ENCODE results near the gene CCDC157. TPM values are rescaled to one million over a fixed set of nuclear protein-coding genes. Genes with fewer than 3 reads are reported as not detected.

Gene CCDC157
- total RNA-seq, 1 donor from 2014 or later, result 4.7 TPM

DNA sequence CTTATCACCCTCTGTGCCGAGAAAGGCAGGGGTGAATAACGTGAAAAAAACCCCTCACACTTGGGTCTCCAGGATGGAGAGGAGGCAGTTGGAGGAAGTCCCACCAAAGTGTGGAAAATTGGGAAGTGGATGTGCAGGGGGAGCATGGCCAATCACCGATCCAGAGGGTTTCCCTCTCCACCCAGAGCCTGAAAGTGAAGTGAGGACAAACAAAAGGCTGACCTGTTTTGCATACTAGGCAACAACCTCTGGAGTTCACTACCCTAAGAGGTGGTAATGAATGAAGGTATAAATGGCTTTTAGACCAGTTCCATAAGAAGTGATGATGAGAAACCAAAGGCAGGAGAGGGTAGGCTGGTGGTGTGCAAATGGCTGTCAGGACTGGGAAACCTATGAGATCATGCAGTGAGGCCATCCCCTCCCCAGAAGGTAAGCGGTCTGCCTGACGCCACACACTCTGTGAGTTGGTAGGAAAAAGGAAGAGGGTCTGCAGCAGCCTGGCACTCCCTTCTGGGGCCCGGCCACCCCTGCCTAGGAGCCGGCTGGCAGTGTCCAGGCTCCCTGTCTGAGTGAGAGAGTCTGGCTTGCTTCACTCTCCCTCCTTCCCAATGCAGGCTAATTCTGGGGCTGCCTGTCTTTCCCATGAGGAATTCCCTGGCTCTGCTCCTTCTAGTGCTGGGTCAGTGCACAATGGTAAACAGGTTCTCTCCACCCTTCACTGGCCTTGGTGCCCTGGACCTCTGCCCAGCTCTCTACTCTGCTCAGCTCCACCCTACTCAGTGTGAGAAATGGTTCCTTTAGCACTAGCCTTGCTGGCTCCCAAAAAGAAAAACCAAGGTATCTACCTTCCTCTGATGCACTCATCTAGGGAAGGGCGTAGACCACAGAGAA is 45.7 kb upstream of the CCDC157 start:
- DNase-seq (ENCODE audit: low spot score in 2 of 2, unreplicated experiment in 2 of 2), result no peak
- Mint-ChIP-seq H3K4me1 (peaks cover 19% of the 10 kb centered on the region), H3K36me3 (no peaks in the 10 kb centered on the region), H3K4me3 (no peak overlapping the region), H3K9me3 (no peaks in the 10 kb centered on the region), H3K27ac (no peak overlapping the region), H3K27me3 (ENCODE audit: low read depth) (peaks cover 7% of the 10 kb centered on the region)
- TF ChIP-seq CTCF (IDR thresholded peaks at IDR 0.05; ENCODE audit: unreplicated experiment), result no peak

DNA sequence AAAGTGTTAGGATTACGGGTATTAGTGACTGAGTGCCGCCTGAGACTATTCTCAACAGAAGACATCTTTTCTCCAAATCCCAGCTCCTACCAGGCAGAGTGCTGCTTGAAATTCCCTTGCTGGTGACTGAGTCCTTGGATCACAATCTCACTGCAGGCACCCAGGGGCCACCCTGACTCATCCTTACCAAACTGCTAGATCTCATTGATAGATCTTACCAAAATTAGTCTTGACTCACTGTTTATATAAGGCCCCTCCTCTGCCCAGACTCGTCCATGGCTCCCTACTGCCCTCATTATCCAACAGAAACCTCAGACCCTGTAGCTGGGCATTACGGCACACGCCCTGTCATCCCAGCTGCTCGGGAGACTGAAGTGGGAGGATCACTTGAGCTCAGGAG is 44.8 kb upstream of the CCDC157 start:
- Mint-ChIP-seq H3K27me3 (ENCODE audit: low read depth) (peaks cover 15% of the 10 kb centered on the region), H3K27ac (no peak overlapping the region), H3K4me1 (peaks cover 13% of the 10 kb centered on the region), H3K9me3 (no peaks in the 10 kb centered on the region), H3K4me3 (no peak overlapping the region), H3K36me3 (no peaks in the 10 kb centered on the region)
- no peak for TF ChIP-seq CTCF (IDR thresholded peaks at IDR 0.05; ENCODE audit: unreplicated experiment)
- DNase-seq (ENCODE audit: low spot score in 2 of 2, unreplicated experiment in 2 of 2), result no peak

DNA sequence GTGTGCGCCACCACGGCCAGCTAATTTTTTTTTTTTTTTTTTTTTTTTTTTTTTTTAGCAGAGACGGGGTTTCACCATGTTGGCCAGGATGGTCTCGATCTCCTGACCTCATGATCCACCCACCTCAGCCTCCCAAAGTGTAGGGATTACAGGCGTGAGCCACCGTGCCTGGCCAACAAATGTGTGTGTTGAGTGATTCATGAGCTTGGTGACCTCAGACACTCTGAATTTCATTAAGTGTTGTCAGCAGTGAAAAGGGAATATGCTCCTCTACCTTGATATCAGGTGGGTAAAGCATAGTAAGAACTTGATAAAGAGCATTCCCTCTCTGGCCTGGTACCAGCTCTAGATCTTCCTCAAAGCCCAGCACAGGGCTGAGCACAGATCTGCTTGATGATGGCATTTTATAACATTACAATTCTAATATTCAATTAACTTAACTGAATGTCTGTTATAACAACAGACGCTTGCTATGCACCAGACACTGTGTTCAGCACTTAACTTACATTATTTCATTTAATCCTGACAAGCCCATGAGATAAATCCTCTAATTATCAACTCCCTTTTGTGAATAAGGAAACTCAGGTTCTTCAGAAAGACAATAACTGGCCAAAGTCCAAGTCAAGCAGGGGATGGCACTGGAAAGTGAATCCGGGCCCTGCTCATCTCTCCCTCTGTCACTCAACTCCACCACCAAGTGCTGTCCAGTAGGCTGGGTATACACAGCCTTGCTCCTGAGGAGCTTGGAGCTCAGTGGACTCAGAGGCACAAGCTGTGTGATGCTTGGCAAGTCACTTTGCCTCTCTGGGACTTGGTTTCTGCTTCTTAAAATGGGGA is 43.1 kb upstream of the CCDC157 start:
- no peak for TF ChIP-seq CTCF (IDR thresholded peaks at IDR 0.05; ENCODE audit: unreplicated experiment)
- H3K27me3 Mint-ChIP-seq (ENCODE audit: low read depth), result peaks cover 29% of the 10 kb centered on the region
- H3K36me3 Mint-ChIP-seq, result no peaks in the 10 kb centered on the region
- no peak for DNase-seq (ENCODE audit: low spot score in 2 of 2, unreplicated experiment in 2 of 2)
- H3K4me1 Mint-ChIP-seq, result peaks cover 16% of the 10 kb centered on the region
- no peak overlapping the region for H3K27ac Mint-ChIP-seq
- no peaks in the 10 kb centered on the region for H3K9me3 Mint-ChIP-seq
- no peak overlapping the region for H3K4me3 Mint-ChIP-seq

DNA sequence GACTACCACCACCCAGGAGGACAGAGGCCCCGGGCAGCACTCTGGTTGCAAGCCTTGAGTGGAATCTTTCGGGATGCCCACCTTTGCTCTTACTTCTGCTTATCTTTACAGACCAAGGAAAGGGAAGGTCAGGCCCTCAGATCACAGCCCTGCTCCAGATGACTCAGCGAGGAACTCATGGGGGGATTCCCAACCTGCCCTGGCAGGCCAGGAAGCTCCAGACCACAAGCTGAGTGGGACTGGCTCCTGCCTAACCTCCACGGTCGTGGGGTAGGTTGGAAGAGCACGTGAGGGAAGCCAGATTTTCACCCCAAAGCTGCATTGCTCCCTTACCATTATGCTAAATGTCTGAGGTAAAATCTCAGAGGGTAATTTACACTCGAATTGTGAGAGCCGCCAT is 41.9 kb upstream of the CCDC157 start:
- Mint-ChIP-seq H3K4me3 (no peak overlapping the region), H3K36me3 (no peaks in the 10 kb centered on the region), H3K9me3 (no peaks in the 10 kb centered on the region), H3K27me3 (ENCODE audit: low read depth) (peaks cover 32% of the 10 kb centered on the region), H3K4me1 (peaks cover 22% of the 10 kb centered on the region), H3K27ac (no peak overlapping the region)
- no peak for DNase-seq (ENCODE audit: low spot score in 2 of 2, unreplicated experiment in 2 of 2)
- no peak for TF ChIP-seq CTCF (IDR thresholded peaks at IDR 0.05; ENCODE audit: unreplicated experiment)

DNA sequence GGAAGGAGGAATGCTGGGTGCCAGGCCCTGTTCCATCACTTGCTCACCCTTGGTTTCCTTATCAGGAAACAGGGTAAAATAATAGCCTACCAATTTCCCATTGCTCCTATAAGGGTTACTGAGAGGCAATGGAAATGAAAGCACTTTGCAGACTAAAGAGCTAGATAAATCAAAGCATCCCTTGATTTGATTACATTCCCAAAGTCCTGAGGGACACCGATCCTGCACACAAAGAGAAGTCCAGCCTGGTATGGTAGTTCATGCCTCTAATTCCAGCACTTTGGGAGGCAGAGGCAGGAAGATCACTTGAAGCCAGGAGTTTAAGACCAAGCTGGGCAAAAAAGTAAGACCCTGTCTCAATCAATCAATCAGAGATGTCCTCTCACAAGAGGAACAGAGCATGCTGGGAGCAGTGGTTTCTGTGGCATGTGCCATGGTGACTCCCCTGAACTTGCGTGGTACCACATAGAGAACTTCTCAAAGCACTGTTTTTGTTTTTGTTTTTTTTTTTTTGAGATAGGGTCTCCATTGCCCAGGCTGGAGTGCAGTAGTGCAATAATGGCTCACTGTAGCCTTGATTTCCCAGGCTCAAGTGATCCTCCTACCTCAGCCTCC is 40.7 kb upstream of the CCDC157 start:
- Mint-ChIP-seq H3K36me3 (no peaks in the 10 kb centered on the region), H3K4me1 (peaks cover 22% of the 10 kb centered on the region), H3K9me3 (no peaks in the 10 kb centered on the region), H3K4me3 (no peak overlapping the region), H3K27ac (no peak overlapping the region), H3K27me3 (ENCODE audit: low read depth) (peaks cover 39% of the 10 kb centered on the region)
- TF ChIP-seq CTCF (IDR thresholded peaks at IDR 0.05; ENCODE audit: unreplicated experiment), result no peak
- DNase-seq (ENCODE audit: low spot score in 2 of 2, unreplicated experiment in 2 of 2), result no peak
